GM12878 (cell line): Measurements from ENCODE around the gene SMKR1. TPM values are rescaled to one million over a fixed set of nuclear protein-coding genes. Genes with fewer than 3 reads are reported as not detected.

Source experiments
- ATAC-seq: fragments of 200-7000 bp; cut with Tn5 transposase; 3 replicates; pipeline ENCODE4 v1.9.1; 2020; ENCODE audit warnings: mild to moderate bottlenecking, moderate library complexity
- BruUV-seq: library from RNA; stranded (reverse); fragments of 400-500 nt; replicated peaks from 2 replicates; lab custom pipeline; 2021; lab: Mats Ljungman, UMichigan
- CTCF ChIA-PET: fragments of 300-600 bp; sonication (Branson Sonifier 250); formaldehyde crosslinking; extraction: SDS; loops from one replicate; lab custom pipeline; 2021; ENCODE audit warnings: inconsistent platforms; lab: Yijun Ruan, JAX
- POLR2A ChIA-PET: fragments of 350-600 bp; formaldehyde crosslinking; extraction: SDS; loops from one replicate; lab custom pipeline; 2021; ENCODE audit warnings: inconsistent platforms; lab: Charles Lee
- RAD21 ChIA-PET: fragments of 300-600 bp; sonication (Branson Sonifier 250); formaldehyde crosslinking; loops from one replicate; lab custom pipeline; 2023; ENCODE audit warnings: antibody characterized with exemption; ENCODE audit not compliant: unreplicated experiment; lab: Charles Lee
- SMC1A ChIA-PET: fragments of 300-600 bp; sonication (Branson Sonifier 250); formaldehyde crosslinking; loops from one replicate; lab custom pipeline; 2023; ENCODE audit not compliant: unreplicated experiment, uncharacterized antibody; lab: Charles Lee
- DNase-seq: peaks from one replicate; pipeline ENCODE4 v3.0.0-alpha.2; 2011; ENCODE audit warnings: low read depth, low spot score
- FAIRE-seq: peaks from 3 replicates; lab custom pipeline; 2011; peaks lifted over from hg19 to GRCh38; lab: Jason Lieb, UNC
- H2AFZ ChIP-seq: 2 replicates; pipeline ENCODE4 v1.6.0; 2011; ENCODE audit warnings: low read depth, low read length, control low read depth; ENCODE audit not compliant: control insufficient read depth
- H3K27ac ChIP-seq: 2 replicates; pipeline ENCODE4 v1.5.1; 2011; ENCODE audit warnings: control low read depth; ENCODE audit not compliant: control insufficient read depth, insufficient read depth
- H3K27me3 ChIP-seq, 2 experiments: replicated peaks in 1 of 2; 2 replicates each; pipeline versions ENCODE4 v1.6.0 to v1.6.1; 2011; ENCODE audit warnings: low read length in 1 of 2; ENCODE audit not compliant: control insufficient read depth in 2 of 2, insufficient read depth in 2 of 2
- H3K36me3 ChIP-seq, 2 experiments: 2 replicates each; pipeline ENCODE4 v1.5.1; 2011; ENCODE audit warnings: low read length in 1 of 2; ENCODE audit not compliant: control insufficient read depth in 2 of 2, insufficient read depth in 2 of 2
- H3K4me1 ChIP-seq: 2 replicates; pipeline ENCODE4 v1.6.1; 2011; ENCODE audit warnings: mild to moderate bottlenecking, low read length, moderate library complexity, mixed read lengths; ENCODE audit not compliant: control insufficient read depth, insufficient read depth
- H3K4me2 ChIP-seq: 2 replicates; pipeline ENCODE4 v1.6.0; 2011; ENCODE audit warnings: control low read depth; ENCODE audit not compliant: control insufficient read depth, insufficient read depth
- H3K4me3 ChIP-seq: fragments of 200-600 bp; sonication (generic); 2 replicates; pipeline ENCODE4 v1.5.1; 2016
- H3K79me2 ChIP-seq: 2 replicates; pipeline ENCODE4 v1.6.0; 2011; ENCODE audit warnings: low read length; ENCODE audit not compliant: control insufficient read depth, insufficient read depth
- H3K9ac ChIP-seq: 2 replicates; pipeline ENCODE4 v1.8.0; 2011; ENCODE audit warnings: low read length, control low read depth, mixed read lengths; ENCODE audit not compliant: control insufficient read depth, insufficient read depth
- H3K9me3 ChIP-seq: replicated peaks from 3 replicates; pipeline ENCODE4 v1.5.1; 2011; ENCODE audit warnings: mild to moderate bottlenecking, low read length; ENCODE audit not compliant: control insufficient read depth, insufficient read depth
- H4K20me1 ChIP-seq: 2 replicates; pipeline ENCODE4 v1.6.0; 2011; ENCODE audit not compliant: control insufficient read depth, insufficient read depth
- EGR1 ChIP-seq, 2 experiments: IDR thresholded peaks; 1 replicate in 1 of 2; 2 replicates in 1 of 2; pipeline ENCODE4 v1.6.1; 2011 to 2012; ENCODE audit warnings: low read depth in 2 of 2, low read length in 2 of 2, borderline replicate concordance in 1 of 2, mild to moderate bottlenecking in 1 of 2, moderate library complexity in 1 of 2
- ESRRA ChIP-seq: IDR thresholded peaks from 2 replicates; pipeline ENCODE4 v1.6.1; 2012; ENCODE audit warnings: mild to moderate bottlenecking, low read length, improper control_type of control experiment
- MEF2A ChIP-seq: IDR thresholded peaks from 2 replicates; pipeline ENCODE4 v1.6.1; 2011; ENCODE audit warnings: low read depth, mild to moderate bottlenecking, low read length, moderate library complexity; ENCODE audit not compliant: insufficient read depth
- POLR2AphosphoS2 ChIP-seq: IDR thresholded peaks from 2 replicates; pipeline ENCODE4 v1.6.1; 2011; ENCODE audit warnings: low read depth, mild to moderate bottlenecking, low read length, improper control_type of control experiment, moderate library complexity
- POU2F2 ChIP-seq: IDR thresholded peaks from 3 replicates; pipeline ENCODE4 v1.6.1; 2011; ENCODE audit warnings: low read depth, mild to moderate bottlenecking, low read length, borderline replicate concordance
- WGBS: methylation state at CpG from one replicate; pipeline ENCODE4 v1.1.6; 2016; ENCODE audit warnings: low lambda C conversion rate; ENCODE audit not compliant: insufficient replicate concordance, insufficient coverage; ENCODE audit errors: missing lambda C conversion rate; 5-methylcytosine and 5-hydroxymethylcytosine counted together
- in situ Hi-C: fragments of 300-500 bp; cut with MboI; formaldehyde crosslinking; loops from 9 replicates; pipeline ENCODE4 v1.14.3; 2018; ENCODE audit warnings: mixed read lengths
- intact Hi-C: fragments of 100-400 bp; cut with micrococcal nuclease; formaldehyde crosslinking; loops from one replicate; pipeline ENCODE4 v1.14.2; 2022; ENCODE audit not compliant: unreplicated experiment
- polyA plus RNA-seq, 11 experiments: library from polyadenylated mRNA; depleted of rRNA in 4 of 11; unstranded in 6 of 11; stranded (reverse) in 5 of 11; fragments of >200 nt; fragmentation: Nextera tagmentation in 4 of 11; fragmentation: Illumina TruSeq in 1 of 11; extraction: Ambion mirVana in 4 of 11; extraction: Trizol in 1 of 11; gene quantifications; 1 replicate in 1 of 11; 2 replicates in 10 of 11; pipeline versions ENCODE4 v1.2.1 to v1.2.3, GENCODE V29; 2011 to 2016; ENCODE audit warnings: inconsistent platforms in 2 of 11, missing spikeins in 2 of 11, low read depth in 1 of 11
- total RNA-seq, 4 experiments: library from RNA; depleted of rRNA in 3 of 4; stranded (reverse); fragments of >200 nt in 3 of 4; fragmentation: Illumina TruSeq in 1 of 4; extraction: Trizol in 1 of 4; gene quantifications; 2 replicates each; pipeline versions ENCODE4 v1.2.1 to v1.2.3, GENCODE V29; 2013 to 2021
- TF ChIP-seq, protein P1 (sequence below): fragments of 450-650 bp; IDR thresholded peaks from 2 replicates; pipeline ENCODE4 v1.6.1; 2018; ENCODE audit warnings: mild to moderate bottlenecking, low read depth, moderate library complexity; ENCODE audit not compliant: partially characterized antibody
- TF ChIP-seq, protein P2 (sequence below): fragments of 450-650 bp; IDR thresholded peaks from 2 replicates; pipeline ENCODE4 v1.6.1; 2017; ENCODE audit warnings: mild to moderate bottlenecking, moderate library complexity
- TF ChIP-seq, protein P3 (sequence below): fragments of 150-350 bp; IDR thresholded peaks from 2 replicates; pipeline ENCODE4 v1.6.1; 2014; ENCODE audit warnings: mild to moderate bottlenecking, low read depth, low read length
- TF ChIP-seq, protein P4 (sequence below): fragments of 450-650 bp; IDR thresholded peaks from 2 replicates; pipeline ENCODE4 v1.6.1; 2017; ENCODE audit warnings: antibody characterized with exemption, mild to moderate bottlenecking, moderate library complexity

Gene SMKR1
- total and polyA plus RNA-seq, 10 of the 15 experiments (the other 5 are each of a cell fraction or from before 2014, with no cell fraction given) = 0.37 to 2.6 (median 0.83) TPM

DNA sequence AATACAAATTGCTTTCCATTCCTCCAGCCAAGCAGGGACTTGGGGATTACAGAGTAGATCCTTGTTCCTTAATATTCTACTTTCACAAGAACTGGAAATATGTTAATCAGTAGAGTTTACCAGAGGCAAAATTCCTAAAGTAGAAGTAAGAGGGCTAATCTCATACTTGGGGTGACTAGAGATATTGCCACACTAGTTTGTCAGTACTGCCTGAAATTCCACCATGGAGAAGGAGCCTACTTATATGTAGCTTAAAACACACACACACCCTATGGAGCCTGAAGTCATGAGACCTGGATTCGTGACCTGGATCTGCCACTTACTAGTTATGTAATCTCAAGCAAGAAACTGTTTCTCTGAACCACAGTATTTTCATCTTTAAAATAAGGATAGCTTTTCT lies 34.2 kb upstream of the SMKR1 start:
- 100% methylated on average over 1 of the region's 1 CpG for WGBS
- H3K4me2 ChIP-seq = no peak overlapping the region
- DNase-seq (no peak), FAIRE-seq (no peak), ATAC-seq (no peak)
- ChIA-PET CTCF (interaction anchor here (0.5 to 9.1 kb wide), 8 partner anchors 48 to 362 kb away, joined by 3 to 134 read pairs (median 22); no protein-coding TSS in a partner anchor), SMC1A (interaction anchor here (1.1 to 11.7 kb wide), 7 partner anchors 19 to 250 kb away, joined by 3 to 165 read pairs (median 7); partner anchors contain the start of gene STRIP2), POLR2A (interaction anchor here (1.2 kb wide), 1 partner anchor 66 kb away, joined by 3 read pairs; no protein-coding TSS in a partner anchor), RAD21 (interaction anchor here (1.5 to 4.6 kb wide), 2 partner anchors 34 to 99 kb away, joined by 4 to 90 read pairs; partner anchors contain the start of gene STRIP2)
- BruUV-seq = no TSS peak
- H3K27me3 ChIP-seq = no peaks in the 10 kb centered on the region
- in situ Hi-C loops = no loop called here
- H2AFZ ChIP-seq = no peak overlapping the region
- H3K36me3 ChIP-seq = no peaks in the 10 kb centered on the region
- intact Hi-C loops = no loop called here
- no peaks in the 10 kb centered on the region for H3K9me3 ChIP-seq
- no peaks in the 10 kb centered on the region for H3K79me2 ChIP-seq
- no peak overlapping the region for H3K27ac ChIP-seq
- H3K9ac ChIP-seq = no peak overlapping the region
- H3K4me3 ChIP-seq = no peak overlapping the region
- no peaks in the 10 kb centered on the region for H4K20me1 ChIP-seq
- H3K4me1 ChIP-seq = no peaks in the 10 kb centered on the region
- TF ChIP-seq, protein P1, sequence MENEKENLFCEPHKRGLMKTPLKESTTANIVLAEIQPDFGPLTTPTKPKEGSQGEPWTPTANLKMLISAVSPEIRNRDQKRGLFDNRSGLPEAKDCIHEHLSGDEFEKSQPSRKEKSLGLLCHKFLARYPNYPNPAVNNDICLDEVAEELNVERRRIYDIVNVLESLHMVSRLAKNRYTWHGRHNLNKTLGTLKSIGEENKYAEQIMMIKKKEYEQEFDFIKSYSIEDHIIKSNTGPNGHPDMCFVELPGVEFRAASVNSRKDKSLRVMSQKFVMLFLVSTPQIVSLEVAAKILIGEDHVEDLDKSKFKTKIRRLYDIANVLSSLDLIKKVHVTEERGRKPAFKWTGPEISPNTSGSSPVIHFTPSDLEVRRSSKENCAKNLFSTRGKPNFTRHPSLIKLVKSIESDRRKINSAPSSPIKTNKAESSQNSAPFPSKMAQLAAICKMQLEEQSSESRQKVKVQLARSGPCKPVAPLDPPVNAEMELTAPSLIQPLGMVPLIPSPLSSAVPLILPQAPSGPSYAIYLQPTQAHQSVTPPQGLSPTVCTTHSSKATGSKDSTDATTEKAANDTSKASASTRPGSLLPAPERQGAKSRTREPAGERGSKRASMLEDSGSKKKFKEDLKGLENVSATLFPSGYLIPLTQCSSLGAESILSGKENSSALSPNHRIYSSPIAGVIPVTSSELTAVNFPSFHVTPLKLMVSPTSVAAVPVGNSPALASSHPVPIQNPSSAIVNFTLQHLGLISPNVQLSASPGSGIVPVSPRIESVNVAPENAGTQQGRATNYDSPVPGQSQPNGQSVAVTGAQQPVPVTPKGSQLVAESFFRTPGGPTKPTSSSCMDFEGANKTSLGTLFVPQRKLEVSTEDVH = no peak
- TF ChIP-seq POU2F2 = no peak
- TF ChIP-seq, protein P2, sequence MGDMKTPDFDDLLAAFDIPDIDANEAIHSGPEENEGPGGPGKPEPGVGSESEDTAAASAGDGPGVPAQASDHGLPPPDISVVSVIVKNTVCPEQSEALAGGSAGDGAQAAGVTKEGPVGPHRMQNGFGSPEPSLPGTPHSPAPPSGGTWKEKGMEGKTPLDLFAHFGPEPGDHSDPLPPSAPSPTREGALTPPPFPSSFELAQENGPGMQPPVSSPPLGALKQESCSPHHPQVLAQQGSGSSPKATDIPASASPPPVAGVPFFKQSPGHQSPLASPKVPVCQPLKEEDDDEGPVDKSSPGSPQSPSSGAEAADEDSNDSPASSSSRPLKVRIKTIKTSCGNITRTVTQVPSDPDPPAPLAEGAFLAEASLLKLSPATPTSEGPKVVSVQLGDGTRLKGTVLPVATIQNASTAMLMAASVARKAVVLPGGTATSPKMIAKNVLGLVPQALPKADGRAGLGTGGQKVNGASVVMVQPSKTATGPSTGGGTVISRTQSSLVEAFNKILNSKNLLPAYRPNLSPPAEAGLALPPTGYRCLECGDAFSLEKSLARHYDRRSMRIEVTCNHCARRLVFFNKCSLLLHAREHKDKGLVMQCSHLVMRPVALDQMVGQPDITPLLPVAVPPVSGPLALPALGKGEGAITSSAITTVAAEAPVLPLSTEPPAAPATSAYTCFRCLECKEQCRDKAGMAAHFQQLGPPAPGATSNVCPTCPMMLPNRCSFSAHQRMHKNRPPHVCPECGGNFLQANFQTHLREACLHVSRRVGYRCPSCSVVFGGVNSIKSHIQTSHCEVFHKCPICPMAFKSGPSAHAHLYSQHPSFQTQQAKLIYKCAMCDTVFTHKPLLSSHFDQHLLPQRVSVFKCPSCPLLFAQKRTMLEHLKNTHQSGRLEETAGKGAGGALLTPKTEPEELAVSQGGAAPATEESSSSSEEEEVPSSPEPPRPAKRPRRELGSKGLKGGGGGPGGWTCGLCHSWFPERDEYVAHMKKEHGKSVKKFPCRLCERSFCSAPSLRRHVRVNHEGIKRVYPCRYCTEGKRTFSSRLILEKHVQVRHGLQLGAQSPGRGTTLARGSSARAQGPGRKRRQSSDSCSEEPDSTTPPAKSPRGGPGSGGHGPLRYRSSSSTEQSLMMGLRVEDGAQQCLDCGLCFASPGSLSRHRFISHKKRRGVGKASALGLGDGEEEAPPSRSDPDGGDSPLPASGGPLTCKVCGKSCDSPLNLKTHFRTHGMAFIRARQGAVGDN = no peak
- no peak for TF ChIP-seq EGR1 (IDR thresholded peaks at IDR 0.05; ENCODE audit: borderline replicate concordance in 1 of 2, low read depth in 2 of 2, low read length in 2 of 2)
- no peak for TF ChIP-seq POLR2AphosphoS2
- TF ChIP-seq ESRRA = no peak
- TF ChIP-seq, protein P3, sequence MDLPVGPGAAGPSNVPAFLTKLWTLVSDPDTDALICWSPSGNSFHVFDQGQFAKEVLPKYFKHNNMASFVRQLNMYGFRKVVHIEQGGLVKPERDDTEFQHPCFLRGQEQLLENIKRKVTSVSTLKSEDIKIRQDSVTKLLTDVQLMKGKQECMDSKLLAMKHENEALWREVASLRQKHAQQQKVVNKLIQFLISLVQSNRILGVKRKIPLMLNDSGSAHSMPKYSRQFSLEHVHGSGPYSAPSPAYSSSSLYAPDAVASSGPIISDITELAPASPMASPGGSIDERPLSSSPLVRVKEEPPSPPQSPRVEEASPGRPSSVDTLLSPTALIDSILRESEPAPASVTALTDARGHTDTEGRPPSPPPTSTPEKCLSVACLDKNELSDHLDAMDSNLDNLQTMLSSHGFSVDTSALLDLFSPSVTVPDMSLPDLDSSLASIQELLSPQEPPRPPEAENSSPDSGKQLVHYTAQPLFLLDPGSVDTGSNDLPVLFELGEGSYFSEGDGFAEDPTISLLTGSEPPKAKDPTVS = no peak
- TF ChIP-seq MEF2A = no peak
- TF ChIP-seq, protein P4, sequence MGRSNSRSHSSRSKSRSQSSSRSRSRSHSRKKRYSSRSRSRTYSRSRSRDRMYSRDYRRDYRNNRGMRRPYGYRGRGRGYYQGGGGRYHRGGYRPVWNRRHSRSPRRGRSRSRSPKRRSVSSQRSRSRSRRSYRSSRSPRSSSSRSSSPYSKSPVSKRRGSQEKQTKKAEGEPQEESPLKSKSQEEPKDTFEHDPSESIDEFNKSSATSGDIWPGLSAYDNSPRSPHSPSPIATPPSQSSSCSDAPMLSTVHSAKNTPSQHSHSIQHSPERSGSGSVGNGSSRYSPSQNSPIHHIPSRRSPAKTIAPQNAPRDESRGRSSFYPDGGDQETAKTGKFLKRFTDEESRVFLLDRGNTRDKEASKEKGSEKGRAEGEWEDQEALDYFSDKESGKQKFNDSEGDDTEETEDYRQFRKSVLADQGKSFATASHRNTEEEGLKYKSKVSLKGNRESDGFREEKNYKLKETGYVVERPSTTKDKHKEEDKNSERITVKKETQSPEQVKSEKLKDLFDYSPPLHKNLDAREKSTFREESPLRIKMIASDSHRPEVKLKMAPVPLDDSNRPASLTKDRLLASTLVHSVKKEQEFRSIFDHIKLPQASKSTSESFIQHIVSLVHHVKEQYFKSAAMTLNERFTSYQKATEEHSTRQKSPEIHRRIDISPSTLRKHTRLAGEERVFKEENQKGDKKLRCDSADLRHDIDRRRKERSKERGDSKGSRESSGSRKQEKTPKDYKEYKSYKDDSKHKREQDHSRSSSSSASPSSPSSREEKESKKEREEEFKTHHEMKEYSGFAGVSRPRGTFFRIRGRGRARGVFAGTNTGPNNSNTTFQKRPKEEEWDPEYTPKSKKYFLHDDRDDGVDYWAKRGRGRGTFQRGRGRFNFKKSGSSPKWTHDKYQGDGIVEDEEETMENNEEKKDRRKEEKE = no peak
